ENCODE measurements around the gene CREB3L2. TPM values are rescaled to one million over a fixed set of nuclear protein-coding genes. Genes with fewer than 3 reads are reported as not detected.
"Not testable (repeated sequence)": the region's sequence is repeated elsewhere in the genome, so short reads cannot be mapped to it uniquely, and the experiment has no call there.

The CREB3L2 gene
- total and polyA plus RNA-seq, 2 donors (not counting 1 experiment from before 2014, with no cell fraction given): 39.3 to 63.7 TPM

DNA sequence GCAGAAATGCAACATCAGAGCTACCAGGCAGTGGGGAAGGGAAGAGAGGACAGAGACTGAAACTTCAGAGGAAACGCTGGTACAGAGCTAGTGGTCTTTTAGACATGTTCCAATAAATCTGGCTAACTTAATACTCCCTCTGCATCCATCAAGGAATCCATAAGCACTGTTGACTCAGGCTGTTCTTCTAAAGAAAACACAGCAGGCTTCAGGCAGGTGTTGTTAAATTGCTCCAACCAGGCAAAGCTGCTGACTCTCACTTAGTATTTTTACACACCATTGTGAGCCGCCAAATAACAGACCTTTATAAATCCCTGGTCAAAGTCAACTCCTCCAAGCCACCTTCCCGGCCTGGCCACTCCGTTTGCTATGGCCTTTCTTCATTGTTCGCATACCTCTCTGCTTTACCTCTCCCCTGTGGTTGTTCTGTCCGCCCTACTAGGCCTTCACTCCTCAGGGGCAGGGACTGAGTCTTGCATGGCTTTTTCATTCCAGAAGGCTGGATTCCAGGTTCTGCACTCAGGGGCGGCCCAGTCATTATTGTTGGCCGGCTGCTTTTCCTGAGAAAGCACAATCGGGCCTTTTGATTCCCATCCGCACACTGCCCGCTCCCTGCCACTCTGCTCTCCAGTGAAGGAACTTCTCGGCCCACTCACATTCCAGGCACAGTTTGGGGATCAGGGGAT lies 18.4 kb downstream of the CREB3L2 start:
- Histone ChIP-seq H3K4me1 (ENCODE audit: control insufficient read depth, extremely low read depth, insufficient read depth, low read length) (peaks cover 50% of the 10 kb centered on the region), H3K27me3 (ENCODE audit: control insufficient read depth, insufficient read depth, low read length) (no peaks in the 10 kb centered on the region), H4K20me1 (ENCODE audit: control insufficient read depth, extremely low read depth, insufficient read depth, low read length) (no peaks in the 10 kb centered on the region), H3K9me3 (ENCODE audit: control insufficient read depth, insufficient read depth, low read depth, low read length) (no peaks in the 10 kb centered on the region), H3K36me3 (ENCODE audit: control insufficient read depth, insufficient read depth, low read length) (peaks cover 2% of the 10 kb centered on the region), H3K27ac (ENCODE audit: insufficient read depth, low read length) (peak overlapping the region; percentile 49), H3K9ac (ENCODE audit: insufficient read depth, low read length) (no peak overlapping the region), H3K4me3 (replicated peaks in 1 of 4; ENCODE audit: control extremely low read depth in 1 of 4, insufficient read depth in 1 of 4, low read depth in 3 of 4, low read length in 4 of 4) (no peak overlapping the region), H3K79me2 (ENCODE audit: control insufficient read depth, insufficient read depth, low read length) (peaks cover 96% of the 10 kb centered on the region), H3K4me2 (ENCODE audit: extremely low read depth, insufficient read depth, low read length) (no peak overlapping the region), H2AFZ (ENCODE audit: low read length) (no peak overlapping the region)
- peak in 1 of 2 donors; percentile 55 for DNase-seq (ENCODE audit: low read depth in 2 of 2)
- no peak for TF ChIP-seq CTCF (conservative IDR thresholded peaks at IDR 0.05 in 1 of 2, IDR thresholded peaks at IDR 0.05 in 1 of 2; ENCODE audit: low read depth in 1 of 2, low read length in 2 of 2)
- TF ChIP-seq EZH2 (IDR thresholded peaks at IDR 0.05; ENCODE audit: low read length, missing control alignments): no peak

GRCh38 chr7:137982394-137982793 lies 19.5 kb downstream of the CREB3L2 start:
- peaks cover 54% of the 10 kb centered on the region for H3K4me1 ChIP-seq (ENCODE audit: control insufficient read depth, extremely low read depth, insufficient read depth, low read length)
- H2AFZ ChIP-seq (ENCODE audit: low read length): not testable (repeated sequence)
- peak overlapping the region; percentile 98 for H3K27ac ChIP-seq (ENCODE audit: insufficient read depth, low read length)

GRCh38 chr7:137981668-137982067 lies 20.2 kb downstream of the CREB3L2 start:
- H3K79me2 ChIP-seq (ENCODE audit: control insufficient read depth, insufficient read depth, low read length): peaks cover 95% of the 10 kb centered on the region
- peak overlapping the region; percentile 11 for H3K4me2 ChIP-seq (ENCODE audit: extremely low read depth, insufficient read depth, low read length)
- no peak overlapping the region for H2AFZ ChIP-seq (ENCODE audit: low read length)
- H3K9ac ChIP-seq (ENCODE audit: insufficient read depth, low read length): peak overlapping the region; percentile 3
- no peaks in the 10 kb centered on the region for H3K9me3 ChIP-seq (ENCODE audit: control insufficient read depth, insufficient read depth, low read depth, low read length)
- no peaks in the 10 kb centered on the region for H4K20me1 ChIP-seq (ENCODE audit: control insufficient read depth, extremely low read depth, insufficient read depth, low read length)
- peaks cover 2% of the 10 kb centered on the region for H3K36me3 ChIP-seq (ENCODE audit: control insufficient read depth, insufficient read depth, low read length)
- DNase-seq (ENCODE audit: low read depth in 2 of 2): no peak
- peaks cover 58% of the 10 kb centered on the region for H3K4me1 ChIP-seq (ENCODE audit: control insufficient read depth, extremely low read depth, insufficient read depth, low read length)
- H3K27me3 ChIP-seq (ENCODE audit: control insufficient read depth, insufficient read depth, low read length): no peaks in the 10 kb centered on the region
- peak overlapping the region; percentile 98 for H3K27ac ChIP-seq (ENCODE audit: insufficient read depth, low read length)
- no peak overlapping the region for H3K4me3 ChIP-seq (replicated peaks in 1 of 4; ENCODE audit: control extremely low read depth in 1 of 4, insufficient read depth in 1 of 4, low read depth in 3 of 4, low read length in 4 of 4)
- TF ChIP-seq CTCF (conservative IDR thresholded peaks at IDR 0.05 in 1 of 2, IDR thresholded peaks at IDR 0.05 in 1 of 2; ENCODE audit: low read depth in 1 of 2, low read length in 2 of 2) (no peak), EZH2 (IDR thresholded peaks at IDR 0.05; ENCODE audit: low read length, missing control alignments) (no peak)

More at GRCh38 chr7:137982394-137982793, 19.5 kb downstream of the CREB3L2 start:
- peaks cover 95% of the 10 kb centered on the region for H3K79me2 ChIP-seq (ENCODE audit: control insufficient read depth, insufficient read depth, low read length)
- not testable (repeated sequence) for H3K4me3 ChIP-seq (replicated peaks in 1 of 4; ENCODE audit: control extremely low read depth in 1 of 4, insufficient read depth in 1 of 4, low read depth in 3 of 4, low read length in 4 of 4); DNase-seq (ENCODE audit: low read depth in 2 of 2); H4K20me1 ChIP-seq (ENCODE audit: control insufficient read depth, extremely low read depth, insufficient read depth, low read length); H3K36me3 ChIP-seq (ENCODE audit: control insufficient read depth, insufficient read depth, low read length); H3K4me2 ChIP-seq (ENCODE audit: extremely low read depth, insufficient read depth, low read length); H3K9me3 ChIP-seq (ENCODE audit: control insufficient read depth, insufficient read depth, low read depth, low read length); H3K9ac ChIP-seq (ENCODE audit: insufficient read depth, low read length); H3K27me3 ChIP-seq (ENCODE audit: control insufficient read depth, insufficient read depth, low read length)

Measured in fibroblast of lung (primary cell).